HL-60/S4 treated with retinoic acid at 250 ng/mL for 4 days and 3 days (cell line): ENCODE data around the gene C17orf107.

ENCODE experiments used
- in situ Hi-C: fragments of 300-500 bp; cut with MboI; formaldehyde crosslinking; loops from 2 replicates; pipeline ENCODE4 v1.7.0; 2022; ENCODE audit warnings: low sequenced_read_pairs

The C17orf107 gene

GRCh38 chr17:4870855-4871254 is 28.5 kb upstream of the C17orf107 start:
- in situ Hi-C loops, result no loop called here

- in situ Hi-C loops, result no loop called here
These were observed 26.6 kb upstream of the C17orf107 start for GRCh38 chr17:4872786-4873185.

GRCh38 chr17:4877089-4877488 is 22.2 kb upstream of the C17orf107 start:
- in situ Hi-C loops, result loop anchor here (25.0 kb wide), 1 partner anchor 315 kb away; the partner anchor contains the start of genes GGT6 and MYBBP1A

GRCh38 chr17:4879601-4880000 is 19.7 kb upstream of the C17orf107 start:
- in situ Hi-C loops, result loop anchor here (25.0 kb wide), 1 partner anchor 317 kb away; the partner anchor contains the start of genes GGT6 and MYBBP1A

GRCh38 chr17:4880857-4881256 is 18.5 kb upstream of the C17orf107 start:
- in situ Hi-C loops, result loop anchor here (10.0 to 25.0 kb wide), 2 partner anchors 166 to 319 kb away; partner anchors contain the start of genes ARRB2, GGT6 and MYBBP1A

GRCh38 chr17:4881761-4882555 is 17.4 kb upstream of the C17orf107 start:
- in situ Hi-C loops, result loop anchor here (10.0 to 25.0 kb wide), 2 partner anchors 167 to 320 kb away; partner anchors contain the start of genes ARRB2, GGT6 and MYBBP1A

- in situ Hi-C loops, result loop anchor here (10.0 to 25.0 kb wide), 2 partner anchors 170 to 322 kb away; partner anchors contain the start of genes ARRB2, GGT6 and MYBBP1A
These were observed 14.8 kb upstream of the C17orf107 start for GRCh38 chr17:4884489-4884888.

- in situ Hi-C loops, result loop anchor here (10.0 to 25.0 kb wide), 2 partner anchors 172 to 325 kb away; partner anchors contain the start of genes ARRB2, GGT6 and MYBBP1A
These were observed 12.5 kb upstream of the C17orf107 start for GRCh38 chr17:4886830-4887229.

- in situ Hi-C loops, result loop anchor here (10.0 to 25.0 kb wide), 2 partner anchors 173 to 325 kb away; partner anchors contain the start of genes ARRB2, GGT6 and MYBBP1A
These were observed 11.8 kb upstream of the C17orf107 start for GRCh38 chr17:4887581-4887980.

- in situ Hi-C loops, result loop anchor here (25.0 kb wide), 1 partner anchor 329 kb away; the partner anchor contains the start of genes GGT6 and MYBBP1A
These were observed 7.6 kb upstream of the C17orf107 start for GRCh38 chr17:4891411-4892410.

- in situ Hi-C loops, result loop anchor here (25.0 kb wide), 1 partner anchor 330 kb away; the partner anchor contains the start of genes GGT6 and MYBBP1A
These were observed 6.7 kb upstream of the C17orf107 start for GRCh38 chr17:4892499-4893221.

GRCh38 chr17:4893272-4893671 is 6.1 kb upstream of the C17orf107 start:
- in situ Hi-C loops, result loop anchor here (25.0 kb wide), 1 partner anchor 331 kb away; the partner anchor contains the start of genes GGT6 and MYBBP1A

- in situ Hi-C loops, result loop anchor here (25.0 kb wide), 1 partner anchor 332 kb away; the partner anchor contains the start of genes GGT6 and MYBBP1A
These were observed 5.4 kb upstream of the C17orf107 start for GRCh38 chr17:4893721-4894560.

GRCh38 chr17:4895121-4895520 is 4.2 kb upstream of the C17orf107 start:
- in situ Hi-C loops, result loop anchor here (25.0 kb wide), 1 partner anchor 333 kb away; the partner anchor contains the start of genes GGT6 and MYBBP1A

GRCh38 chr17:4895657-4896331 is 3.5 kb upstream of the C17orf107 start:
- in situ Hi-C loops, result loop anchor here (25.0 kb wide), 1 partner anchor 333 kb away; the partner anchor contains the start of genes GGT6 and MYBBP1A

- in situ Hi-C loops, result loop anchor here (25.0 kb wide), 1 partner anchor 334 kb away; the partner anchor contains the start of genes GGT6 and MYBBP1A
These were observed 2.8 kb upstream of the C17orf107 start for GRCh38 chr17:4896332-4897197.

GRCh38 chr17:4897198-4897687 is 2.1 kb upstream of the C17orf107 start:
- in situ Hi-C loops, result loop anchor here (25.0 kb wide), 1 partner anchor 335 kb away; the partner anchor contains the start of genes GGT6 and MYBBP1A
